HG03575 (cell line): ENCODE results near the gene ZNF571.

Experiments
- ATAC-seq: cut with Tn5 transposase; IDR thresholded peaks from one replicate; pipeline ENCODE4 v1.9.1; 2021; ENCODE audit not compliant: unreplicated experiment, insufficient number of reproducible peaks, low FRiP score; ENCODE audit errors: extremely low read depth

The ZNF571 gene

GRCh38 chr19:37594304-37594981 is at the start of gene ZNF571, which contains the start of gene ZNF540:
Gene ZNF571 (minus strand): TSS chr19:37594792. CDS start chr19:37586676, 8,116 bp downstream.
Gene ZNF540 (plus strand): TSS chr19:37594876. CDS start chr19:37598448, 3,572 bp downstream.
- peak; percentile 61 for ATAC-seq

GRCh38 chr19:37635076-37636056 is 40.8 kb upstream of the ZNF571 start:
- ATAC-seq = no peak

- ATAC-seq = peak; percentile 10
These were observed 390 bp upstream of the ZNF571 start for GRCh38 chr19:37594982-37595382.

GRCh38 chr19:37593996-37594303 is 642 bp downstream of the ZNF571 start:
- ATAC-seq = peak; percentile 26

GRCh38 chr19:37583340-37583739 is 11.3 kb downstream of the ZNF571 start:
- ATAC-seq = no peak

- ATAC-seq = no peak
These were observed 22.4 kb downstream of the ZNF571 start for GRCh38 chr19:37572203-37572602.

GRCh38 chr19:37565370-37565669 is 29.3 kb downstream of the ZNF571 start:
- no peak for ATAC-seq

- ATAC-seq = no peak
These were observed 29.8 kb downstream of the ZNF571 start for GRCh38 chr19:37564624-37565369.

GRCh38 chr19:37563518-37563917 is 31.1 kb downstream of the ZNF571 start:
- no peak for ATAC-seq

- ATAC-seq = no peak
These were observed 43.2 kb downstream of the ZNF571 start for GRCh38 chr19:37551129-37551993.

- ATAC-seq = no peak
These were observed 57.1 kb downstream of the ZNF571 start for GRCh38 chr19:37537391-37537947.

GRCh38 chr19:37519890-37520289 is 74.7 kb downstream of the ZNF571 start:
- no peak for ATAC-seq
